B cell (primary cell): ENCODE results near the gene ETFBKMT. TPM values are rescaled to one million over a fixed set of nuclear protein-coding genes. Genes with fewer than 3 reads are reported as not detected.
A peak's percentile ranks its signal among the peaks of the same experiment; 100 is the strongest.

Experiments
- ATAC-seq: fragments of 200-7000 bp; cut with Tn5 transposase; one replicate; pipeline ENCODE4 v1.10.0; 2021; ENCODE audit warnings: low read depth, mild to moderate bottlenecking, moderate number of reproducible peaks, moderate library complexity
- CTCF ChIA-PET: fragments of 350-600 bp; sonication (Branson Sonifier 250); formaldehyde crosslinking; loops from one replicate; lab custom pipeline; 2021; ENCODE audit warnings: antibody characterized with exemption, inconsistent platforms; lab: Charles Lee
- POLR2A ChIA-PET: fragments of 350-600 bp; sonication (Branson Sonifier 250); formaldehyde crosslinking; loops from one replicate; lab custom pipeline; 2021; ENCODE audit warnings: antibody characterized with exemption; lab: Charles Lee
- DNase-seq: peaks from one replicate; pipeline ENCODE4 v3.0.0; 2013
- H2AFZ ChIP-seq: 2 replicates; pipeline ENCODE4 v1.6.1; 2012; ENCODE audit warnings: mild to moderate bottlenecking, low read depth, low read length; ENCODE audit not compliant: insufficient read depth, poor library complexity, severe bottlenecking
- H3K27ac ChIP-seq, 2 donors: 1 replicate in 1 of 2; 2 replicates in 1 of 2; pipeline ENCODE4 v1.5.1; 2012 to 2013; ENCODE audit warnings: low read length in 2 of 2, mild to moderate bottlenecking in 2 of 2, moderate library complexity in 1 of 2
- H3K27me3 ChIP-seq, 4 experiments: fragments of 200-600 bp in 1 of 4; sonication (generic) in 1 of 4; replicated peaks in 1 of 4; 1 replicate in 2 of 4; 2 replicates in 2 of 4; pipeline versions ENCODE4 v1.6.1 to v1.7.0; 2013 to 2016; ENCODE audit warnings: low read length in 3 of 4, mild to moderate bottlenecking in 2 of 4, mixed read lengths in 1 of 4, moderate library complexity in 1 of 4; ENCODE audit not compliant: insufficient read depth in 4 of 4, control insufficient read depth in 3 of 4; ENCODE audit errors: control extremely low read depth in 1 of 4
- H3K36me3 ChIP-seq, 2 experiments: replicated peaks in 1 of 2; 1 replicate in 1 of 2; 2 replicates in 1 of 2; pipeline versions ENCODE4 v1.6.1 to v1.7.1; 2013; ENCODE audit warnings: low read length in 1 of 2; ENCODE audit not compliant: insufficient read depth in 2 of 2, control insufficient read depth in 1 of 2; ENCODE audit errors: control extremely low read depth in 1 of 2, extremely low read depth in 1 of 2
- H3K4me1 ChIP-seq, 2 donors: fragments of 200-600 bp in 1 of 2; sonication (generic) in 1 of 2; 1 replicate in 1 of 2; 2 replicates in 1 of 2; pipeline versions ENCODE4 v1.5.1 to v1.6.1; 2013 to 2017; ENCODE audit warnings: low read length in 2 of 2; ENCODE audit not compliant: control insufficient read depth in 2 of 2, insufficient read depth in 2 of 2
- H3K4me2 ChIP-seq: replicated peaks from 2 replicates; pipeline ENCODE3; 2012; ENCODE audit warnings: mild to moderate bottlenecking, low read depth, low read length; ENCODE audit not compliant: poor library complexity, severe bottlenecking
- H3K4me3 ChIP-seq, 5 experiments: fragments of 200-600 bp in 1 of 5; sonication (generic) in 1 of 5; 1 replicate in 3 of 5; 2 replicates in 2 of 5; pipeline versions ENCODE4 v1.5.1 to v1.7.0; 2011 to 2016; ENCODE audit warnings: low read length in 4 of 5, mild to moderate bottlenecking in 4 of 5, low read depth in 2 of 5, control low read depth in 1 of 5, moderate library complexity in 1 of 5; ENCODE audit not compliant: insufficient read depth in 1 of 5; ENCODE audit errors: control extremely low read depth in 1 of 5, extremely low read depth in 1 of 5
- H3K79me2 ChIP-seq: fragments of 200-600 bp; sonication (generic); one replicate; pipeline ENCODE4 v1.6.0; 2016; ENCODE audit warnings: low read length; ENCODE audit not compliant: control insufficient read depth, insufficient read depth
- H3K9ac ChIP-seq: fragments of 200-600 bp; sonication (generic); 2 replicates; pipeline ENCODE4 v1.6.1; 2017; ENCODE audit warnings: mild to moderate bottlenecking, low read length, moderate library complexity
- H3K9me3 ChIP-seq, 3 donors: one replicate each; pipeline versions ENCODE4 v1.6.1 to v1.7.1; 2013; ENCODE audit warnings: low read length in 2 of 3; ENCODE audit not compliant: control insufficient read depth in 2 of 3, insufficient read depth in 1 of 3; ENCODE audit errors: control extremely low read depth in 1 of 3
- H4K20me1 ChIP-seq: 2 replicates; pipeline ENCODE4 v1.6.0; 2012; ENCODE audit warnings: mild to moderate bottlenecking, low read length; ENCODE audit not compliant: insufficient read depth, control insufficient read depth, poor library complexity, severe bottlenecking
- H3K27ac Mint-ChIP-seq: one replicate; pipeline ENCODE4 v1.8.0; 2021; ENCODE audit warnings: mixed read lengths
- H3K27me3 Mint-ChIP-seq: one replicate; pipeline ENCODE4 v1.8.0; 2021; ENCODE audit warnings: mixed read lengths
- H3K4me1 Mint-ChIP-seq: one replicate; pipeline ENCODE4 v1.8.0; 2021; ENCODE audit warnings: mixed read lengths
- H3K4me3 Mint-ChIP-seq: one replicate; pipeline ENCODE4 v1.8.0; 2021; ENCODE audit warnings: mixed read lengths
- H3K9me3 Mint-ChIP-seq: one replicate; pipeline ENCODE4 v1.8.0; 2022; ENCODE audit warnings: mixed read lengths; ENCODE audit not compliant: insufficient read depth
- CTCF ChIP-seq: fragments of 200-600 bp; IDR thresholded peaks from one replicate; pipeline ENCODE4 v1.8.0; 2022; ENCODE audit warnings: antibody characterized with exemption, mild to moderate bottlenecking
- EZH2 ChIP-seq: IDR thresholded peaks from 2 replicates; pipeline ENCODE4 v1.6.1; 2012; ENCODE audit warnings: borderline replicate concordance, low read depth, mild to moderate bottlenecking, moderate library complexity, low read length; ENCODE audit not compliant: insufficient read depth, poor library complexity, severe bottlenecking
- WGBS: methylation state at CpG from one replicate; pipeline ENCODE4 v1.1.5; 2013; ENCODE audit warnings: missing lambda C conversion rate; ENCODE audit not compliant: insufficient coverage; 5-methylcytosine and 5-hydroxymethylcytosine counted together
- intact Hi-C: fragments of 100-400 bp; cut with micrococcal nuclease; formaldehyde crosslinking; loops from one replicate; pipeline ENCODE4 v1.10.0; 2022
- polyA plus RNA-seq: library from polyadenylated mRNA; depleted of rRNA; stranded (reverse); fragments of >200 nt; gene quantifications from 2 replicates; pipeline ENCODE4 v1.2.3, GENCODE V29; 2012
- total RNA-seq, 2 donors: library from RNA; stranded (reverse); fragments of 120-200 nt in 1 of 2; gene quantifications; 1 replicate in 1 of 2; 2 replicates in 1 of 2; pipeline versions ENCODE4 v1.2.3 to v1.2.4, GENCODE V29; 2013 to 2022

The ETFBKMT gene
- total and polyA plus RNA-seq, 2 donors (not counting 1 experiment from before 2014, with no cell fraction given): 0.58 to 2.4 TPM

DNA sequence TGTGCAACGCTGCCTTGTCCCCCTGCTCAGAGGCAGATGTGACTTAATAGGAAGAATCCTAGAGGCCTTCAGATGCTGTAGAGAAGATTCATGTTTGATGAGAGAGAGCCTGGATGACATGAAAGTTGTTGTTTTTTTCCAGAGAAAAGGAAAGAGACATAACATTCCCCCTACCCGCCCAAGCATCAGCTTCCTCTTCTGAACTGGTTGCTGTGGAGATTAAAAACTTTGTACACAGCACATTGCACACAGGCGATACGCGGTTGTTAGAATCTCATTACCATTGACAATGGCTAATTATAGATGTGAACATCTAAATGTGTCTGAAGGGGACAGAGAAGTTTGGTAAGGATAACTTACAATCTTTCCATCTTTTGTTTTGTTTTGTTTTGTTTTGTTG lies 13.6 kb upstream of the ETFBKMT start:
- Mint-ChIP-seq H3K27me3 (no peaks in the 10 kb centered on the region), H3K4me1 (peaks cover 27% of the 10 kb centered on the region), H3K27ac (peak overlapping the region; percentile 64), H3K9me3 (no peaks in the 10 kb centered on the region), H3K4me3 (peak overlapping the region; percentile 47)
- ATAC-seq (peak; percentile 59), DNase-seq (peak; percentile 47)
- intact Hi-C loops: no loop called here
- POLR2A ChIA-PET: interaction anchor here (0.7 kb wide), 1 partner anchor 891 kb away, joined by 8 read pairs; no protein-coding TSS in a partner anchor
- H3K27ac ChIP-seq: no peak overlapping the region
- no peaks in the 10 kb centered on the region for H3K9me3 ChIP-seq
- 71% methylated on average over 1 of the region's 5 CpGs for WGBS
- H3K27me3 ChIP-seq: no peaks in the 10 kb centered on the region
- peaks cover 21 to 22% of the 10 kb centered on the region in 2 donors for H3K4me1 ChIP-seq
- CTCF ChIA-PET: interaction anchor here (1.4 to 4.3 kb wide), 4 partner anchors 8 to 666 kb away, joined by 3 to 28 read pairs (median 6); no protein-coding TSS in a partner anchor
- peak overlapping the region in 2 of 5 experiments; percentile 2 to 22 for H3K4me3 ChIP-seq
- H4K20me1 ChIP-seq: no peaks in the 10 kb centered on the region
- H3K79me2 ChIP-seq: no peaks in the 10 kb centered on the region
- H2AFZ ChIP-seq: peak overlapping the region; percentile 18
- peak overlapping the region; percentile 2 for H3K9ac ChIP-seq
- peak overlapping the region; percentile 56 for H3K4me2 ChIP-seq
- TF ChIP-seq EZH2 (no peak), CTCF (no peak)
- H3K36me3 ChIP-seq: no peaks in the 10 kb centered on the region

DNA sequence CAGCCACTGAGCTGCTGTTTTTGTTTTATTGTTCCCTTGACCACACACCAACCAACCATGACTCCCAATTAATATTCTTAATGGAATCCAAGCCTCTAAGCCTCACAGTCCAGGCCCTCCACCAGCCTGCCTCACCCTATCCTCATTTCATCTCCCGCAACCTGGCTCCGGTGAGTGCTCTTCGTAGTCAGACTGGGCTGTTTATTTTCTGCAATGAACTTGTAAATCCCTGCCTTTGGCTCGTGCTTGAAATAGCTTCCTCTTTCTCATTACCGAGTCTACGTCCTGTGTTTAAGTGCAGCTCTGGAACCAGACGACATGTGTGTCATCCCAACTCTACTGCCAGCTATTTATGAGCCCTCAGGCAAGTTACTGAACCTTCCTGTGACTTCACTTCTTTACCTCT lies 12.4 kb upstream of the ETFBKMT start:
- intact Hi-C loops: no loop called here
- CTCF ChIA-PET: interaction anchor here (0.9 to 4.3 kb wide), 9 partner anchors 9 to 666 kb away, joined by 3 to 28 read pairs (median 4); no protein-coding TSS in a partner anchor

More for the DNA sequence above, 12.4 kb upstream of the ETFBKMT start:
- H3K27me3 ChIP-seq: no peaks in the 10 kb centered on the region
- ATAC-seq (peak; percentile 28), DNase-seq (peak; percentile 44)
- 35% methylated on average over 6 of the region's 7 CpGs for WGBS
- H3K27me3 Mint-ChIP-seq: no peaks in the 10 kb centered on the region
- peak overlapping the region; percentile 56 for H3K4me2 ChIP-seq
- H3K4me1 ChIP-seq: peaks cover 21 to 22% of the 10 kb centered on the region in 2 donors
- no peaks in the 10 kb centered on the region for H3K9me3 Mint-ChIP-seq
- TF ChIP-seq EZH2: no peak
- TF ChIP-seq CTCF: no peak
- H3K4me3 ChIP-seq: no peak overlapping the region
- peak overlapping the region; percentile 63 for H2AFZ ChIP-seq
- peak overlapping the region; percentile 24 for H3K4me3 Mint-ChIP-seq
- no peaks in the 10 kb centered on the region for H4K20me1 ChIP-seq
- H3K9ac ChIP-seq: no peak overlapping the region
- H3K9me3 ChIP-seq: no peaks in the 10 kb centered on the region
- POLR2A ChIA-PET: interaction anchor here (0.6 kb wide), 2 partner anchors 180 to 221 kb away, joined by 3 to 5 read pairs; no protein-coding TSS in a partner anchor
- H3K27ac Mint-ChIP-seq: peak overlapping the region; percentile 38
- no peaks in the 10 kb centered on the region for H3K36me3 ChIP-seq
- H3K4me1 Mint-ChIP-seq: peaks cover 29% of the 10 kb centered on the region
- no peak overlapping the region for H3K27ac ChIP-seq
- no peaks in the 10 kb centered on the region for H3K79me2 ChIP-seq
